Measurements from ENCODE around the gene RBM33.

GRCh38 chr7:155824227-155824886, 179.9 kb downstream of the RBM33 start:
- TF ChIP-seq POLR2AphosphoS2 (conservative IDR thresholded peaks at IDR 0.05; ENCODE audit: low read length), result no peak
- no peak for TF ChIP-seq CTCF (IDR thresholded peaks at IDR 0.05)

Data from A549 (cell line).